Lower leg skin (tissue), 3 donors: ENCODE results near the gene AP5S1.

Source experiments
- CTCF ChIP-seq, 3 donors: fragments of 450-650 bp; IDR thresholded peaks; one replicate each; pipeline ENCODE4 v1.5.1; 2016; ENCODE audit warnings: antibody characterized with exemption in 3 of 3, mild to moderate bottlenecking in 3 of 3, moderate library complexity in 2 of 3
- POLR2A ChIP-seq, 2 donors: fragments of 450-650 bp; IDR thresholded peaks; one replicate each; pipeline ENCODE4 v1.6.1; 2016 to 2017; ENCODE audit warnings: antibody characterized with exemption in 2 of 2, mild to moderate bottlenecking in 1 of 2, moderate library complexity in 1 of 2

GRCh38 chr20:3813848-3814581 lies 6.3 kb upstream of the AP5S1 start:
- TF ChIP-seq CTCF (IDR thresholded peaks at IDR 0.05) (no peak), POLR2A (IDR thresholded peaks at IDR 0.05) (no peak)
